IMR-90 (cell line): ENCODE measurements around the gene DENND2D. TPM values are rescaled to one million over a fixed set of nuclear protein-coding genes. Genes with fewer than 3 reads are reported as not detected.

ENCODE experiments used
- ATAC-seq: fragments of 200-7000 bp; cut with Tn5 transposase; 2 replicates; pipeline ENCODE4 v1.9.1; 2020; ENCODE audit warnings: low read depth, mild to moderate bottlenecking, moderate library complexity
- BruUV-seq: library from RNA; stranded (reverse); fragments of 400-500 nt; replicated peaks from 2 replicates; lab custom pipeline; 2021; lab: Mats Ljungman, UMichigan
- CTCF ChIA-PET: fragments of 300-600 bp; formaldehyde crosslinking; extraction: SDS; loops from one replicate; lab custom pipeline; 2021; ENCODE audit warnings: antibody characterized with exemption; lab: Yijun Ruan, JAX
- POLR2A ChIA-PET: fragments of 300-600 bp; sonication (Branson Sonifier 250); formaldehyde crosslinking; loops from one replicate; lab custom pipeline; 2022; ENCODE audit warnings: antibody characterized with exemption; ENCODE audit not compliant: unreplicated experiment; lab: Charles Lee
- DNase-seq: peaks from one replicate; pipeline ENCODE4 v3.0.0; 2013
- H2AFZ ChIP-seq: replicated peaks from 2 replicates; pipeline ENCODE3; 2013; ENCODE audit warnings: low read length, mild to moderate bottlenecking; ENCODE audit not compliant: poor library complexity
- H2AK5ac ChIP-seq: 2 replicates; pipeline ENCODE4 v1.6.1; 2013; ENCODE audit warnings: low read depth, low read length, inconsistent platforms
- H2AK9ac ChIP-seq: replicated peaks from 2 replicates; pipeline ENCODE3; 2013; ENCODE audit warnings: mild to moderate bottlenecking, low read depth, low read length, moderate library complexity; ENCODE audit not compliant: poor library complexity
- H2BK120ac ChIP-seq: 2 replicates; pipeline ENCODE4 v1.6.1; 2013; ENCODE audit warnings: low read depth, low read length, inconsistent platforms
- H2BK15ac ChIP-seq: 3 replicates; pipeline ENCODE4 v1.6.1; 2013; ENCODE audit warnings: low read depth, low read length, inconsistent platforms
- H2BK20ac ChIP-seq: 2 replicates; pipeline ENCODE4 v1.6.1; 2013; ENCODE audit warnings: low read depth, mild to moderate bottlenecking, inconsistent platforms, low read length, moderate library complexity
- H2BK5ac ChIP-seq: 2 replicates; pipeline ENCODE4 v1.6.1; 2013; ENCODE audit warnings: mild to moderate bottlenecking, low read depth, low read length, inconsistent platforms; ENCODE audit not compliant: poor library complexity, severe bottlenecking
- H3K14ac ChIP-seq: replicated peaks from 2 replicates; pipeline ENCODE4 v1.6.1; 2013; ENCODE audit warnings: low read depth, low read length, inconsistent platforms
- H3K18ac ChIP-seq: 2 replicates; pipeline ENCODE4 v1.6.1; 2013; ENCODE audit warnings: low read depth, low read length, control low read depth
- H3K23ac ChIP-seq: 2 replicates; pipeline ENCODE4 v1.6.1; 2013; ENCODE audit warnings: low read depth, low read length, inconsistent platforms
- H3K27ac ChIP-seq: 2 replicates; pipeline ENCODE4 v1.5.1; 2013; ENCODE audit warnings: mild to moderate bottlenecking, control low read depth, low read length; ENCODE audit not compliant: insufficient read depth
- H3K27me3 ChIP-seq: 2 replicates; pipeline ENCODE4 v1.6.1; 2013; ENCODE audit warnings: low read length; ENCODE audit not compliant: control insufficient read depth, insufficient read depth
- H3K36me3 ChIP-seq: 2 replicates; pipeline ENCODE4 v1.6.1; 2013; ENCODE audit warnings: low read length, mixed read lengths; ENCODE audit not compliant: control insufficient read depth, insufficient read depth
- H3K4ac ChIP-seq: 2 replicates; pipeline ENCODE4 v1.6.1; 2013; ENCODE audit warnings: low read depth, low read length, inconsistent platforms
- H3K4me1 ChIP-seq: 2 replicates; pipeline ENCODE4 v1.6.1; 2013; ENCODE audit warnings: low read length, mixed read lengths; ENCODE audit not compliant: control insufficient read depth, insufficient read depth
- H3K4me2 ChIP-seq: 2 replicates; pipeline ENCODE4 v1.6.1; 2013; ENCODE audit warnings: low read depth, mild to moderate bottlenecking, control low read depth, low read length, moderate library complexity
- H3K4me3 ChIP-seq: 2 replicates; pipeline ENCODE4 v1.5.1; 2013; ENCODE audit warnings: low read depth, mild to moderate bottlenecking, control low read depth, low read length, moderate library complexity; ENCODE audit not compliant: insufficient read depth
- H3K56ac ChIP-seq: 2 replicates; pipeline ENCODE4 v1.6.1; 2013; ENCODE audit warnings: low read length, inconsistent platforms; ENCODE audit not compliant: insufficient read depth; ENCODE audit errors: extremely low read depth
- H3K79me1 ChIP-seq, 2 experiments: 2 replicates each; pipeline ENCODE4 v1.6.1; 2013; ENCODE audit warnings: low read length in 2 of 2, inconsistent platforms in 1 of 2, low read depth in 1 of 2
- H3K9ac ChIP-seq: 2 replicates; pipeline ENCODE4 v1.6.1; 2013; ENCODE audit warnings: low read depth, low read length, control low read depth
- H3K9me1 ChIP-seq: 2 replicates; pipeline ENCODE4 v1.6.1; 2013; ENCODE audit warnings: low read length, inconsistent platforms; ENCODE audit not compliant: insufficient read depth
- H3K9me3 ChIP-seq: 2 replicates; pipeline ENCODE4 v1.6.1; 2013; ENCODE audit warnings: low read length; ENCODE audit not compliant: control insufficient read depth, insufficient read depth
- H4K20me1 ChIP-seq: 2 replicates; pipeline ENCODE4 v1.6.1; 2013; ENCODE audit warnings: low read length, inconsistent platforms; ENCODE audit not compliant: insufficient read depth
- H4K5ac ChIP-seq: 2 replicates; pipeline ENCODE4 v1.6.1; 2013; ENCODE audit warnings: mild to moderate bottlenecking, low read depth, low read length, control low read depth
- H4K8ac ChIP-seq, 2 experiments: 2 replicates each; pipeline ENCODE4 v1.6.1; 2013; ENCODE audit warnings: low read depth in 2 of 2, low read length in 2 of 2, control low read depth in 1 of 2, inconsistent platforms in 1 of 2
- H4K91ac ChIP-seq: 2 replicates; pipeline ENCODE4 v1.6.1; 2013; ENCODE audit warnings: low read depth, low read length, inconsistent platforms; ENCODE audit not compliant: insufficient read depth
- BHLHE40 ChIP-seq: fragments of 150-350 bp; IDR thresholded peaks from 2 replicates; pipeline ENCODE4 v1.6.1; 2016; ENCODE audit warnings: mild to moderate bottlenecking, low read depth, low read length
- CEBPB ChIP-seq: IDR thresholded peaks from 2 replicates; pipeline ENCODE4 v1.6.1; 2012; ENCODE audit warnings: low read depth, low read length, improper control_type of control experiment
- CHD1 ChIP-seq: IDR thresholded peaks from 2 replicates; pipeline ENCODE4 v1.6.1; 2012; ENCODE audit warnings: low read depth, low read length, improper control_type of control experiment
- CTCF ChIP-seq: conservative IDR thresholded peaks from 2 replicates; pipeline ENCODE4 v1.5.1; 2012; ENCODE audit warnings: mild to moderate bottlenecking, low read depth, low read length, improper control_type of control experiment
- ELK1 ChIP-seq: fragments of 150-350 bp; IDR thresholded peaks from 2 replicates; pipeline ENCODE4 v1.6.1; 2016; ENCODE audit warnings: low read depth, mild to moderate bottlenecking, low read length, moderate library complexity, borderline replicate concordance
- FOS ChIP-seq: fragments of 150-350 bp; IDR thresholded peaks from 2 replicates; pipeline ENCODE4 v1.6.1; 2016; ENCODE audit warnings: low read depth, low read length
- MAFK ChIP-seq: IDR thresholded peaks from 2 replicates; pipeline ENCODE4 v1.6.1; 2012; ENCODE audit warnings: low read depth, low read length, improper control_type of control experiment
- MAZ ChIP-seq: IDR thresholded peaks from 2 replicates; pipeline ENCODE4 v1.6.1; 2012; ENCODE audit warnings: low read depth, mild to moderate bottlenecking, low read length, improper control_type of control experiment, moderate library complexity, borderline replicate concordance
- MXI1 ChIP-seq: IDR thresholded peaks from 2 replicates; pipeline ENCODE4 v1.6.1; 2012; ENCODE audit warnings: low read depth, mild to moderate bottlenecking, low read length, moderate library complexity, borderline replicate concordance
- NFE2L2 ChIP-seq: fragments of 150-350 bp; IDR thresholded peaks from 2 replicates; pipeline ENCODE4 v1.6.1; 2016; ENCODE audit warnings: low read depth, mild to moderate bottlenecking, low read length
- POLR2A ChIP-seq: IDR thresholded peaks from 2 replicates; pipeline ENCODE4 v1.6.1; 2012; ENCODE audit warnings: mild to moderate bottlenecking, low read depth, low read length
- RAD21 ChIP-seq: IDR thresholded peaks from 2 replicates; pipeline ENCODE4 v1.6.1; 2012; ENCODE audit warnings: low read length, improper control_type of control experiment
- RCOR1 ChIP-seq: IDR thresholded peaks from 2 replicates; pipeline ENCODE4 v1.6.1; 2012; ENCODE audit warnings: mild to moderate bottlenecking, low read length, improper control_type of control experiment; ENCODE audit not compliant: insufficient replicate concordance
- RFX5 ChIP-seq: IDR thresholded peaks from 2 replicates; pipeline ENCODE4 v1.8.0; 2012; ENCODE audit warnings: low read depth, mild to moderate bottlenecking, low read length, moderate library complexity
- SMC3 ChIP-seq: fragments of 150-350 bp; IDR thresholded peaks from 2 replicates; pipeline ENCODE4 v1.6.1; 2016; ENCODE audit warnings: low read depth, mild to moderate bottlenecking, antibody characterized with exemption, low read length, moderate library complexity
- USF2 ChIP-seq: fragments of 150-350 bp; IDR thresholded peaks from 2 replicates; pipeline ENCODE4 v1.6.1; 2017; ENCODE audit warnings: mild to moderate bottlenecking, antibody characterized with exemption, low read length, low read depth
- WGBS, 2 experiments: methylation state at CpG; one replicate each; pipeline versions ENCODE4 v1.1.5 to v1.1.7; 2013; ENCODE audit warnings: missing lambda C conversion rate in 2 of 2; ENCODE audit not compliant: insufficient read length in 1 of 2; ENCODE audit errors: extremely low coverage in 2 of 2; 5-methylcytosine and 5-hydroxymethylcytosine counted together
- dilution Hi-C: fragments of 300-500 bp; cut with HindIII; formaldehyde crosslinking; loops from one replicate; pipeline ENCODE4 v1.14.3; 2018; ENCODE audit warnings: low sequenced_read_pairs; ENCODE audit not compliant: unreplicated experiment
- in situ Hi-C: fragments of 300-500 bp; cut with MboI; formaldehyde crosslinking; loops from 3 replicates; pipeline ENCODE4 v1.14.3; 2019; ENCODE audit warnings: low sequenced_read_pairs, inconsistent platforms, mixed read lengths
- intact Hi-C: fragments of 100-400 bp; cut with micrococcal nuclease; formaldehyde crosslinking; loops from 2 replicates; pipeline ENCODE4 v1.10.0; 2022
- polyA plus RNA-seq, 3 experiments: library from polyadenylated mRNA; depleted of rRNA; stranded (reverse); fragments of >200 nt; gene quantifications; 2 replicates each; pipeline ENCODE4 v1.2.3, GENCODE V29; 2012; ENCODE audit warnings: low replicate concordance in 1 of 3
- total RNA-seq: library from RNA; depleted of rRNA; stranded (reverse); fragments of >200 nt; gene quantifications from 2 replicates; pipeline ENCODE4 v1.2.3, GENCODE V29; 2012

The DENND2D gene
- total and polyA plus RNA-seq, 2 of the 4 experiments (the other 2 are of a cell fraction): 0.86 to 0.90 TPM

- Histone ChIP-seq H3K27ac (no peak overlapping the region), H4K20me1 (no peaks in the 10 kb centered on the region), H3K56ac (no peak overlapping the region), H2AK9ac (no peak overlapping the region), H3K4me3 (no peak overlapping the region), H3K4me1 (peaks cover 12% of the 10 kb centered on the region), H2AFZ (no peak overlapping the region), H3K4me2 (no peak overlapping the region), H2BK15ac (no peak overlapping the region), H2AK5ac (no peak overlapping the region), H2BK5ac (no peak overlapping the region), H3K27me3 (no peaks in the 10 kb centered on the region), H3K9ac (no peak overlapping the region), H3K23ac (no peak overlapping the region), H3K79me1 (no peaks in the 10 kb centered on the region), H3K9me3 (no peaks in the 10 kb centered on the region), H2BK120ac (no peak overlapping the region), H2BK20ac (no peak overlapping the region), H3K18ac (no peak overlapping the region), H3K9me1 (no peaks in the 10 kb centered on the region), H3K36me3 (no peaks in the 10 kb centered on the region), H4K8ac (no peak overlapping the region), H3K14ac (no peak overlapping the region), H4K91ac (no peak overlapping the region), H3K4ac (no peak overlapping the region), H4K5ac (no peak overlapping the region)
- no peak for ATAC-seq
- TF ChIP-seq USF2 (no peak), MAZ (no peak), RFX5 (no peak), MAFK (no peak), RCOR1 (no peak), CHD1 (no peak), CEBPB (no peak), RAD21 (no peak), NFE2L2 (no peak), CTCF (no peak), MXI1 (no peak), POLR2A (no peak), SMC3 (no peak), ELK1 (no peak), BHLHE40 (no peak), FOS (no peak)
- intact Hi-C loops (no loop called here), in situ Hi-C loops (no loop called here), dilution Hi-C loops (no loop called here)
- CTCF ChIA-PET: no interaction called here
- BruUV-seq: no TSS peak
- no CpG with 5 or more reads among the region's 3 CpGs for WGBS, 2 experiments
- DNase-seq: no peak
- POLR2A ChIA-PET: no interaction called here
Measured at GRCh38 chr1:111232134-111232533, 31.7 kb upstream of the DENND2D start.
